Temporal lobe (tissue), 2 donors: ENCODE measurements around the gene LCE3C. TPM values are rescaled to one million over a fixed set of nuclear protein-coding genes. Genes with fewer than 3 reads are reported as not detected.

Source experiments
- small RNA-seq: library from RNA; depleted of rRNA; stranded (forward); fragments of <200 nt; gene quantifications from one replicate; pipeline ENCODE3, GENCODE V24; 2014; ENCODE audit warnings: low replicate concordance
- total RNA-seq: library from RNA; depleted of rRNA; stranded (reverse); fragments of >200 nt; gene quantifications from one replicate; pipeline ENCODE4 v1.2.3, GENCODE V29; 2014

Gene LCE3C
- total RNA-seq, 1 donor from 2014 or later, result not detected

Small RNAs within 50 kb of the gene (small RNA-seq; reads per million reads assigned to genes)
- not detected for gene LCE3A
- gene LCE3B, result not detected

Other genes with a start within 250 kb of the LCE3C start
- gene FLG2, start 240.2 kb upstream of the LCE3C start, total RNA-seq, result 0.25 TPM
- not detected for gene CRNN, start 186.0 kb upstream of the LCE3C start, total RNA-seq
- not detected for gene LCE5A, start 89.4 kb upstream of the LCE3C start, total RNA-seq
- not detected for gene CRCT1, start 85.8 kb upstream of the LCE3C start, total RNA-seq
- not detected for gene LCE3E, start 33.5 kb upstream of the LCE3C start, total RNA-seq
- gene LCE3D, start 19.7 kb upstream of the LCE3C start, total RNA-seq, result not detected
- gene LCE3B, start 13.6 kb downstream of the LCE3C start, total RNA-seq, result not detected
- not detected for gene LCE3A, start 22.9 kb downstream of the LCE3C start, total RNA-seq
- gene LCE2D, start 63.1 kb downstream of the LCE3C start, total RNA-seq, result not detected
- gene LCE2C, start 75.0 kb downstream of the LCE3C start, total RNA-seq, result not detected
- gene LCE2B, start 85.9 kb downstream of the LCE3C start, total RNA-seq, result not detected
- gene LCE2A, start 98.1 kb downstream of the LCE3C start, total RNA-seq, result not detected
- gene LCE4A, start 107.9 kb downstream of the LCE3C start, total RNA-seq, result not detected
- not detected for gene KPRP, start 157.8 kb downstream of the LCE3C start, total RNA-seq
- not detected for gene LCE1F, start 174.9 kb downstream of the LCE3C start, total RNA-seq
- gene LCE1E, start 186.0 kb downstream of the LCE3C start, total RNA-seq, result not detected
- gene LCE1D, start 196.5 kb downstream of the LCE3C start, total RNA-seq, result not detected
- gene LCE1C, start 206.4 kb downstream of the LCE3C start, total RNA-seq, result not detected
- not detected for gene LCE1B, start 211.7 kb downstream of the LCE3C start, total RNA-seq
- not detected for gene LCE1A, start 227.2 kb downstream of the LCE3C start, total RNA-seq
- not detected for gene LCE6A, start 242.6 kb downstream of the LCE3C start, total RNA-seq